Sigmoid colon (tissue), 7 donors: Measurements from ENCODE around the gene ATG10. TPM values are rescaled to one million over a fixed set of nuclear protein-coding genes. Genes with fewer than 3 reads are reported as not detected.

Experiments
- DNase-seq: peaks from one replicate; pipeline ENCODE4 v3.0.0-alpha.2; 2019
- H3K27ac ChIP-seq, 4 donors: fragments of 200-600 bp; sonication (generic); one replicate each; pipeline ENCODE4 v1.5.1; 2016 to 2019; ENCODE audit warnings: mild to moderate bottlenecking in 1 of 4
- H3K27me3 ChIP-seq, 3 donors: fragments of 200-600 bp; sonication (generic); one replicate each; pipeline ENCODE4 v1.5.1; 2019; ENCODE audit warnings: mild to moderate bottlenecking in 1 of 3
- H3K36me3 ChIP-seq, 4 donors: fragments of 200-600 bp; sonication (generic); one replicate each; pipeline ENCODE4 v1.5.1; 2016 to 2019
- H3K4me1 ChIP-seq, 4 donors: fragments of 200-600 bp; sonication (generic); one replicate each; pipeline ENCODE4 v1.5.1; 2017 to 2019
- H3K4me3 ChIP-seq, 4 donors: fragments of 200-600 bp; sonication (generic); one replicate each; pipeline ENCODE4 v1.5.1; 2017 to 2019; ENCODE audit warnings: mild to moderate bottlenecking in 2 of 4, moderate library complexity in 1 of 4
- H3K9me3 ChIP-seq, 4 donors: fragments of 200-600 bp in 3 of 4; sonication (generic) in 3 of 4; one replicate each; pipeline versions ENCODE4 v1.5.1 to v1.6.1; 2013 to 2019
- EP300 ChIP-seq, 4 donors: sonication (generic); formaldehyde crosslinking; IDR thresholded peaks; one replicate each; pipeline ENCODE4 v1.6.1; 2017; ENCODE audit warnings: antibody characterized with exemption in 4 of 4
- POLR2A ChIP-seq, 2 donors: fragments of 450-650 bp; IDR thresholded peaks; one replicate each; pipeline ENCODE4 v1.6.1; 2016; ENCODE audit warnings: antibody characterized with exemption in 2 of 2, mild to moderate bottlenecking in 2 of 2, moderate library complexity in 2 of 2
- POLR2AphosphoS5 ChIP-seq, 4 donors: sonication (generic); formaldehyde crosslinking; IDR thresholded peaks; one replicate each; pipeline ENCODE4 v1.6.1; 2017; ENCODE audit warnings: antibody characterized with exemption in 4 of 4
- WGBS, 2 donors: extraction: QIAGEN DNeasy Blood & Tissue Kit; methylation state at CpG; one replicate each; pipeline ENCODE4 v1.1.7; 2013; 5-methylcytosine and 5-hydroxymethylcytosine counted together
- intact Hi-C: fragments of 100-400 bp; cut with DNase I; formaldehyde crosslinking; loops from one replicate; pipeline ENCODE4 v1.15.1; 2023
- polyA plus RNA-seq, 3 donors: library from polyadenylated mRNA; stranded (reverse); fragments of 200-250 nt; gene quantifications; one replicate each; pipeline ENCODE4 v1.2.3, GENCODE V29; 2013
- total RNA-seq, 4 donors: library from RNA; depleted of rRNA; stranded (reverse); fragments of >200 nt; gene quantifications; one replicate each; pipeline ENCODE4 v1.1.0, GENCODE V29; 2016
- TF ChIP-seq, protein P1 (sequence below), 4 experiments: fragments of 450-650 bp in 3 of 4; fragments of 200-600 bp in 1 of 4; IDR thresholded peaks; one replicate each; pipeline ENCODE4 v1.5.1; 2016 to 2019; ENCODE audit warnings: antibody characterized with exemption in 4 of 4, mild to moderate bottlenecking in 3 of 4, moderate library complexity in 2 of 4
- donor health status: healthy with polysubstance abuse.
- donor health status: Bipolar disorder and iron deficiency.
- donor health status: healthy.

Gene ATG10
- total and polyA plus RNA-seq, 7 donors, result 4.2 to 13.2 (median 8.4) TPM

DNA sequence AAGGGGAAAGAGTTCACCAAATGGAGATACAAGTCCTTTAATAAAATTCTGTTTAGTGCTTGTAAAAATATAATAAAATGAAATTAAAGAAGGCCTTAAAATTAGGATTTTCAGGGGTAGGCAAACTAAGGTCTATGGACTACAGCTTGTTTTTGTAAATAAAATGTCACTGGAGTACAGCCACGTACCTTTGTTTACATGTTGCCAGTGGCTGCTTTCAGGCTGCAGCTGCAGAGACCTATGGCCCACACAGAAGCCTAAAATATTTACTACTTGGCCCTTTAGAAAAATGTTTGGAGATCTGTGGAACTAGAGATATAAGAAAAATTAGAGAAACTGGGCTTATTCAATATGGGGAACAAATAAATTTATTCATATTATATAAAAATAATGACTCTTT, 183.5 kb downstream of the ATG10 start:
- TF ChIP-seq POLR2AphosphoS5 (IDR thresholded peaks at IDR 0.05) (no peak), POLR2A (IDR thresholded peaks at IDR 0.05) (no peak), EP300 (IDR thresholded peaks at IDR 0.05) (no peak)
- TF ChIP-seq, protein P1, sequence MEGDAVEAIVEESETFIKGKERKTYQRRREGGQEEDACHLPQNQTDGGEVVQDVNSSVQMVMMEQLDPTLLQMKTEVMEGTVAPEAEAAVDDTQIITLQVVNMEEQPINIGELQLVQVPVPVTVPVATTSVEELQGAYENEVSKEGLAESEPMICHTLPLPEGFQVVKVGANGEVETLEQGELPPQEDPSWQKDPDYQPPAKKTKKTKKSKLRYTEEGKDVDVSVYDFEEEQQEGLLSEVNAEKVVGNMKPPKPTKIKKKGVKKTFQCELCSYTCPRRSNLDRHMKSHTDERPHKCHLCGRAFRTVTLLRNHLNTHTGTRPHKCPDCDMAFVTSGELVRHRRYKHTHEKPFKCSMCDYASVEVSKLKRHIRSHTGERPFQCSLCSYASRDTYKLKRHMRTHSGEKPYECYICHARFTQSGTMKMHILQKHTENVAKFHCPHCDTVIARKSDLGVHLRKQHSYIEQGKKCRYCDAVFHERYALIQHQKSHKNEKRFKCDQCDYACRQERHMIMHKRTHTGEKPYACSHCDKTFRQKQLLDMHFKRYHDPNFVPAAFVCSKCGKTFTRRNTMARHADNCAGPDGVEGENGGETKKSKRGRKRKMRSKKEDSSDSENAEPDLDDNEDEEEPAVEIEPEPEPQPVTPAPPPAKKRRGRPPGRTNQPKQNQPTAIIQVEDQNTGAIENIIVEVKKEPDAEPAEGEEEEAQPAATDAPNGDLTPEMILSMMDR (IDR thresholded peaks at IDR 0.05), result no peak
- intact Hi-C loops, result no loop called here
- Histone ChIP-seq H3K27ac (no peak overlapping the region), H3K9me3 (no peaks in the 10 kb centered on the region), H3K27me3 (no peaks in the 10 kb centered on the region), H3K4me3 (no peak overlapping the region), H3K4me1 (peaks cover 0 to 12% (median 8%) of the 10 kb centered on the region in 4 donors), H3K36me3 (no peaks in the 10 kb centered on the region)
- 78 to 83% methylated on average over 1 of the region's 1 CpG for WGBS, 2 donors
- DNase-seq, result no peak

DNA sequence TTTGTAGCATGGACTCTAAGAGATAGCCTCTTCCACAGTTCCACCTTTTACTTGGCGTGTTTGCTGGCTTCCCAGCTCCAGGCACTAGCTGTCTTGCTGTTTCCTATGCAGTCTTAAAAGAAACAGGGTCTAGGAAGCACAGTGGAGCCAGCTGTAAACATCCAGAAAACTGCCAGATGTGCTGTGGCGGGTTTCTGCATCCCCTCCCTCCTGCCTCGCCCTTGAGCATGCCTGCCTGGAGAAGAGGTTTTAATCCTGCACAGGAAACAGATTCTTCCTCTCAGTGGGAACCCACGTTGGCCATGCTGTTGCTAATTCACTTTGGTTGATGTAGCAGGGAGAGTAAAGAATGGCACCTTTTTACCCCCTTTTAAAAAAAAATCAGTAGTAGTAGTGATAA, 185.1 kb downstream of the ATG10 start:
- no peak for TF ChIP-seq POLR2A (IDR thresholded peaks at IDR 0.05)
- TF ChIP-seq, protein P1 (IDR thresholded peaks at IDR 0.05), result no peak
- TF ChIP-seq EP300 (IDR thresholded peaks at IDR 0.05), result no peak
- no peak for TF ChIP-seq POLR2AphosphoS5 (IDR thresholded peaks at IDR 0.05)
- DNase-seq, result no peak
- Histone ChIP-seq H3K27me3 (no peaks in the 10 kb centered on the region), H3K36me3 (no peaks in the 10 kb centered on the region), H3K27ac (no peak overlapping the region), H3K4me3 (no peak overlapping the region), H3K4me1 (peaks cover 0 to 12% (median 8%) of the 10 kb centered on the region in 4 donors), H3K9me3 (no peaks in the 10 kb centered on the region)
- WGBS, 2 donors, result 63 to 86% methylated on average over 4 of the region's 4 CpGs
- intact Hi-C loops, result no loop called here

DNA sequence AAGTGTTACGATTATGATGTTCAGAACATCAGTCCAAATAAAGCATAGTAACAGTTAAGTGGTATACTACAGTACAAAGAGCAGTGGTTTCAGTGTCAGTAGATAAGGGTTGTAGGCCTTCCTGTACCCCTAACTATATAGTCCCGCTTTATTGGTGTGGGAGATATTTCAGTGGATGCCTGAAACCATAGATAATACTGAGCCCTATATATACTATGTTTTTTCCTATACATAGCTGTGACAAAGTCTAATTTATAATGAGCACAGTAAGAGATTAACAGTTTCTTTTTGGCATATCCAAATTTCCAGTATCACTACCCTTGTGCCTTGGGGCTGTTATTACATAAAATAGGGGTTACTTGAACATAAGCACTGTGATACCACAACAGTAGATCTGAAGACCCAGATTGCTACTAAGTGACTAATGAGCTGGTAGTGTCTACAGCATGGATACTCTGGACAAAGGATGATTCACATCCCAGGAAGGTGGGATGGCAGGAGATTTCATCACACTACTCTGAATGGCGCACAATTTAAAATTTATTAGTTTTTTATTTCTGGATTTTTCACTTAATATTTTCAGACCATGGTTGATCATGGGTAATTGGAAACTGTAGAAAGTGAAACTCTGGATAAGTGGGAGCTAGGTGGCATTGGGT, 187.1 kb downstream of the ATG10 start:
- Histone ChIP-seq H3K9me3 (no peaks in the 10 kb centered on the region), H3K27me3 (no peaks in the 10 kb centered on the region), H3K4me1 (peaks cover 0 to 18% (median 10%) of the 10 kb centered on the region in 4 donors), H3K4me3 (no peak overlapping the region), H3K36me3 (no peaks in the 10 kb centered on the region), H3K27ac (no peak overlapping the region)
- TF ChIP-seq POLR2A (IDR thresholded peaks at IDR 0.05) (no peak), POLR2AphosphoS5 (IDR thresholded peaks at IDR 0.05) (no peak), EP300 (IDR thresholded peaks at IDR 0.05) (no peak)
- TF ChIP-seq, protein P1 (IDR thresholded peaks at IDR 0.05), result no peak
- 96 to 99% methylated on average over 3 of the region's 3 CpGs for WGBS, 2 donors
- intact Hi-C loops, result no loop called here
- no peak for DNase-seq

DNA sequence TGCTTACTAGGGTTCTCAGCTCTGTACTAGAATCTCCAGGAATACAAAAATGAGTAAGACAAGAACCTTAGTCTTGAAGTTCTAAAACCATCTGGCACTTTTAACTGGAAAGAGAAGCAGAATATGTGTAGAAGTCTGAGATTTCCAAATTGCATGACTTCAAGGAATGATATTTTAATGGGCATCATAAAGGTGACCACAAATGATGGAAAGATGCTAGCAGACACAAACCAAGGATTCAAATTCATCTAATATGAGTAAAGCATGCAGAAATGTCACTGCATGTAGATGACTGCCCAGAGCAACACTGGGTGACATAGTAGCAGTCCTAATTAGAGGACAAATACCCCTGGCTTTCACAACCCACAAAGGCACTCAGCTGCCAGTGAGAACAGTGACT, 189.1 kb downstream of the ATG10 start:
- H3K4me3 ChIP-seq, result no peak overlapping the region
- no peaks in the 10 kb centered on the region for H3K27me3 ChIP-seq
- H3K9me3 ChIP-seq, result no peaks in the 10 kb centered on the region
- no peak for DNase-seq
- H3K4me1 ChIP-seq, result peaks cover 0 to 23% (median 16%) of the 10 kb centered on the region in 4 donors
- intact Hi-C loops, result no loop called here
- no peak overlapping the region for H3K27ac ChIP-seq
- H3K36me3 ChIP-seq, result no peaks in the 10 kb centered on the region
- TF ChIP-seq EP300 (IDR thresholded peaks at IDR 0.05) (no peak), POLR2AphosphoS5 (IDR thresholded peaks at IDR 0.05) (no peak), POLR2A (IDR thresholded peaks at IDR 0.05) (no peak)
- TF ChIP-seq, protein P1 (IDR thresholded peaks at IDR 0.05), result no peak

DNA sequence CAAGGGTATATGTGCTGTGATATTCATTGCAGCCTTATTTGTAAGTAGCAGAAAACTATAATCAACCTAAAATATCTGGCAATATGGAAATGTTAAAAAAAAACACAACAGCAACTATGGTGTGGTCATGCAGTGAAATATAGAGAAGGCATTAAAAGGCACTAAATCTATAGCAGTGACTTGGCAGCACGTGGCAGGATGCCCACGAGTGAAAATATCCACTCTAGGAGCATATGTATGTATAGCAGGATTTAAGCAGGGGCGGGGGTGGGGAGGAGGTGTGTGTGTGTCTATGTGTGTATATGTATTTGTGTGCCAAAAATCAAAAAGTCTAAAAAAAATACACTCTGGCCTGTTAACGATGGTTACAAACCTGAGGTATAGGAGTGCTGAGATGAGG, 190.8 kb downstream of the ATG10 start:
- Histone ChIP-seq H3K4me3 (no peak overlapping the region), H3K36me3 (no peaks in the 10 kb centered on the region), H3K4me1 (peaks cover 0 to 28% (median 18%) of the 10 kb centered on the region in 4 donors), H3K9me3 (no peaks in the 10 kb centered on the region), H3K27ac (no peak overlapping the region), H3K27me3 (no peaks in the 10 kb centered on the region)
- TF ChIP-seq POLR2AphosphoS5 (IDR thresholded peaks at IDR 0.05), result no peak
- TF ChIP-seq, protein P1 (IDR thresholded peaks at IDR 0.05), result no peak
- no peak for TF ChIP-seq EP300 (IDR thresholded peaks at IDR 0.05)
- TF ChIP-seq POLR2A (IDR thresholded peaks at IDR 0.05), result no peak
- 89 to 92% methylated on average over 4 of the region's 4 CpGs for WGBS, 2 donors
- no peak for DNase-seq
- intact Hi-C loops, result no loop called here
